Fibroblast of skin of left biceps (primary cell): ENCODE measurements around the gene WNT9A.
A peak's percentile ranks its signal among the peaks of the same experiment; 100 is the strongest.

Experiments
- DNase-seq, 2 experiments: peaks; one replicate each; pipeline ENCODE4 v3.0.0-alpha.2; 2013; ENCODE audit warnings: low read depth in 2 of 2

Gene WNT9A

DNA sequence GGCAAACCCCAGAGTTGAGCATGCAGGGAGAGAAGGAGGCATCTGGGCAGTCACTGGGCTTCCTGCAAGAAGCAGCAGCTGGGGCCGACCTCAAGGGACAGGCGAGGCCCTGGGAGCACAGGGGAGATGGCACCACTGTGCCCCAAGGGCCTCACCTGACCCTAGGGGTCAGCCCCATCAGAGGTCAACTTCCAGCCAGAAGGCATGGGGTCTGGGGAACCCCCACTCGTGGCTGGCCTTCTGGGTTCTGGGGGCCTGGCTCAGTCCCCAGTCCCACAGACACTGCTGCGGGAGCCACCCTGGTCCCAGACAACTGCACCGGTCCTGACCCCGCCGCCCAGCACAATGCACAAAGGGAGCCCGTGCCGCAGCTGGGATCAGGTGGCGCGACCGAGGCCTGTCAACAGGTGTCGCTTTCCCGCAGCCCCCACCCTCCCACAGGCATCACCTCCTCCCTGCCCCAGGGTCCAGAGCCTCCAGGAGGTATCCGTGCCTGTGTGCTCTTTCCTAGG lies 6.2 kb downstream of the WNT9A start:
- DNase-seq, result no peak

DNA sequence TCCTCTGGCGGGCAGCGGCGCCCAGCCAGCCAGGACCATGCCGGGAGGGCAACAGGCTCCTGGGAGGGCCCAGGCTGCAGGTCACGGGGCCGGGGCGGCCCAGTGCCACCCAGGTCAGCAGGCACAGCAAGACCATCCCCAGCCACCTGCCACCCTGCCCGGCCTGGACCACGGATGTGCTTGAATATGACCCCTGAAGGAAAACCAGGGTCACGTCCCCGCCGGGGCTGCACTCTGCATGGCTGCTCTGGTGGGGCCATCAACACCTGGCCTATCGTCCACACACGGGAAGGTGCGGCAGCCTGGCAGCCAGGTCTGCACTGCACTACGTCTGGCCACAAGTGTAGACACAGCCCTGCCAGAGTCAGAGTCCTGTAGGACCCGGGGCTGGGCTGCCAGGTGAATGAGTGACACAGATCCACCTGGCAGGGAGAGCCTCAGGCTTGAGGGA lies 6.9 kb downstream of the WNT9A start:
- DNase-seq, result no peak

DNA sequence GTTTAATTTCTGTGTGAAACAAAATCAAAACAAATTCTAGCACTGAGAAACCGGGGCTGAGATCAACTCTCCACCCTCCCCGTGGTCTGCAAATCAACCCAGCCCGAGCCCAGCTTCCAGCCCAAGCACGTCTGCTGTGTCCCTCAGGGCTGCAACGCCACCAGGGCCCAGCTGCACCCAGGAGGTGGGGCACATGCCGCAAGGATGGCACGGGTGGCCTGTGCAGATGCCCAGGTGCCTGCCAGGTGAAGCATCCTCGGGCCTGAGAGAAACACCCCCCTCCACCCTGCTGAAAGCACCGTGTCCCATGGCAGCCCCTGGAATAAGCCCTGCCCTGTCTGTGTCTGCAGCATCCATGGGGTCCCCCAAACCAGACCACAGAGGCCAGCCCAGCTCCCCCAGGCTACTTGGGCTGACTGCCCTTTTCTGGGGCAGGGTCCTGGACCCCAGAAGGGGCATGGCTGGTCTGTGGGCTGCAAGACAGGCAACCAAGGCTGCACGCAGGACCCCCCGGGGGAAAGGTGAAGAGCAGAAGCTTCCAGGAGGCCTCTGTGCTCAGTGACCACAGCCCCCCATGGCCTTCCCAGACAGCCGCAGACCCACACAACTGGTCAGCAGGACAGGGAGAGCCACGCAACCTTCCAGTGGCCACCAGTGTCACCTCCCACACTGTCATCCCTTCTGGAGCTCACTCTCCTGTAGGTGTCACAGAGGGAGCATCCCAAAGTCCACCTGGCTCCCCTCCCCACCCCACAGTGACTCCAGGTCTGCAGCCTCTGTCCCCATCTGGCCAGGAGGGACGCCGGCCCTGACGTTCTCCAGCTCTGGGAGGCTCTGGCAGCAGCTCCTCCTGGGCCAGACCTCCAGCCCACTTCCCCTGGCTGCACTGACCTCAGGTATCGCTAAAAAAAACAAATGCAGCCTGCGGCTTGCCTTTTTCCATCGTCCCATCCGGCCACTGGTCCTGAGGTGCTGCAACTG lies 7.7 kb downstream of the WNT9A start:
- no peak for DNase-seq

DNA sequence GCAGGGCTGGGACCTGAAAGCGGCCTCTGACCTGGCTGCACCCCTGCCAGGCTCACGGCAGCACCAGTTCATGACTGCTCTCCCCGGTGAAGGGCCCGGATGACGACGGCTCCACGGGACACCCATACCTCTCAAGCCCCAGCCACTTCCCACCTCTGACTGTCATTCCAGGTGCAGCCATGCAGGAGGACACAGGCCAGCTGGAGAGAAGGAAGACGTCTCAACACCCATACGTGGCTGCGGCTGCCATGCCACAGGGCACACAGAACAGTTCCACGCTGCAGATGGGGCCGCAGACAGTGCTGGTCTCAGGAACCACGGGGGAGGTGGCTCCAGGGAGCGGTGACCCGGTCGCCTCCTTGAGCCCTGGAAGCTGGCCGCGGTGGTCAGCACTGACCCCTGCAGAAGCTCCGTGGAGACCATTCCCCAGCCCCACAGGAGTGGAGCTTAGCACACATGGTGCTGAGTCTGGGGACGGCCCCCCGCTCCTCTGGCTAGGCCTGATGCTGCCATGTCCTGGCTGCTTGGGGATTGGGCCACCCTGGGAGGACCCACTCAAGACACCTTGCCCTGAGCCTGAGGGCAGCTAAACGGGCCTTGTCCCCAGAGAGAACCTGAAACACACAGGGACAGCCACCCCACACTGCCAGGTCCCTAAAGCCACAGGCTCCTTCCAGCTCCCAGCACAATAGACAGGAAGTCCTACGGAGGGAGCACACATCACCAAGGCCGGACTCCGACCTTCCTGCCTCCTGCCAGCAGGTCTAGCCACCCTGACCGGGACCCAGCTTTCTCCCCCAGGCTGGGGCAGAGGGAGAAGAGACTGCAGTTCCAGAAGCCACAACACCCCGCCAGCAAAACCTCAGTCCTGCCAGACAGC lies 8.6 kb downstream of the WNT9A start:
- no peak for DNase-seq

DNA sequence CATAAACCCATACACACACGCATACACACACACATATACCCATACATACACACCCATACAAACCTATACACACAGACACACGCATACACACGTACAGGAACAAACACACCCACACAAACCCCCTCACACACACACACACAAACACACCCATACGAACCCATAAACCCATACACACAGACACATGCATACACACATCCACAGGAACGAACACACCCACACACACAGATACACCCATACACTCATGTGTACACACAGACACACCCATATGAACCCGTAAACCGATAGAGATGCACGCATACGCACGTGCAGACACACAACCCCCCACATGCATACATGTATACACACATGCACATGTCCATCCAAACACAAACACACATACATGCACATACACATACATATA lies 9.5 kb downstream of the WNT9A start:
- DNase-seq, result no peak

DNA sequence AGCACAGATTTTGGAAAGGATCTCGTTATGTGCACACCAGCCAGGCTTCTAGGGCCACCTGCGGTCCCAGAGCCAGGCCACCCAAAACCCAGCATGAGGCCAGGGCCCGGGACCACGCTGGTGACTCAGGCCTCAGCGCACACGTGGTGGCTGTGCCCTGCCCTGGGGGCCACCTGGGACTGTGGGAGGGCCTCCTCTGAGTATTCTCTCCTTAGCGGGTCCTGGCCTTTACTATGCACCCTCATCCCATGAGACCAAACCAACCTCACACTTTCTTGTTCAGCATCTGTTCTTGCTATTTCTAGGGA lies 9.9 kb downstream of the WNT9A start:
- DNase-seq, result no peak

DNA sequence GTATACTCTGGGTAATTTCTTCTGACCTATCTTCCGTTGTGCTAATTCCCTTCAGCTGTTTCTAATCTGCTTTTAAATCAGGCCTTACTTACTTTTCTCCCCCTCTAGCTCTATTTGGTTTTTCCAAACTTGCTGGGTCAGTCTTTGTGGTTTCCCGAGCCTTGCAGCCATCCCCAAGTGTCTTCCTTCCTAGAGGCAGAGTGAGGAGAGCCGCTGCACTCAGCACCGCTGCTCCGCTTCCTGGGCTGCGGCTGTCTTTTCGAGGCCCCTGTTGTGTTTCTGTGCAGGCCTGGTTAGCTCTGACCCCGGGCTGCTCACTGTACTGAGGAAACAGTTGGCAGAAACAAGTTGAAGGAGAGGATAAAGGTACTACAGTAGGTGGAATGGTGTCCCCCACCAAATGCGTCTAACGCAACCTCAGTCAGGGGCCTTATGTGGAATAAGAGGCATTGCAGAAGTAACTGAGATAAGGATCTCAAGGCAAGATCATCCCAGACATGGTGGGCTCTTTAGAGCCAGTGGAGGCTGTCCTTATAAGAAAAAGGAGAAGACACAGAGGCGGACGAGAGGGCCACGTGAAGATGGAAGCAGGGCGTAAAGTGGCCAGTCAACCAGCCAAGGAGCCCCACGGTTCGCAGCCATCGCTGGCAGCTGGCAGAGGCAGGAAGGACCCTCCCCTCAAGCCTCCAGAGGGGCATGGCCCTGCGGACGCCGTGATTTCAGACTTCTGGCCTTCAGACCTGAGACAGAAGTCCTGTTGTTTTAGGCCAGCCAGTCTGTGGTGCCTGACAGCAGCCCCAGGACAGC lies 10.5 kb downstream of the WNT9A start:
- no peak for DNase-seq

DNA sequence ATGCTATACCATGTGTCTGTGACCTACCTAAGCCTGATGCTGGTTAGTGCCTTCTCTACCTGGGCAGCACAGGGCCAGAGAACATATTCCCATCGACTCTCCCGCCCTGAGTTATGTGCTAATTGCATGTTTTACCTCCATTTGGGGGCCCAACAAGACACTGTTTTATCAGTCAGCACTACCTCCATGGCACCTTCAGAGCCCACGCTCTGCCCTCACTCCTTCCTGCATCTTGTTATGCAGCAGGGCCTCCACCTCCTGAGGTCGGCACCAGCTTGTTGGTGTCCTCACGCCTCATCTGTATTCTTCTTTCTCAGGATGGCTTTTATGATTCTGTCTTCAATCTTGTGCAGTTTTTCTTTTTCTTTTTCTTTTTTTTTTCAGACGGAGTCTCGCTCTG lies 11.9 kb downstream of the WNT9A start:
- no peak for DNase-seq

DNA sequence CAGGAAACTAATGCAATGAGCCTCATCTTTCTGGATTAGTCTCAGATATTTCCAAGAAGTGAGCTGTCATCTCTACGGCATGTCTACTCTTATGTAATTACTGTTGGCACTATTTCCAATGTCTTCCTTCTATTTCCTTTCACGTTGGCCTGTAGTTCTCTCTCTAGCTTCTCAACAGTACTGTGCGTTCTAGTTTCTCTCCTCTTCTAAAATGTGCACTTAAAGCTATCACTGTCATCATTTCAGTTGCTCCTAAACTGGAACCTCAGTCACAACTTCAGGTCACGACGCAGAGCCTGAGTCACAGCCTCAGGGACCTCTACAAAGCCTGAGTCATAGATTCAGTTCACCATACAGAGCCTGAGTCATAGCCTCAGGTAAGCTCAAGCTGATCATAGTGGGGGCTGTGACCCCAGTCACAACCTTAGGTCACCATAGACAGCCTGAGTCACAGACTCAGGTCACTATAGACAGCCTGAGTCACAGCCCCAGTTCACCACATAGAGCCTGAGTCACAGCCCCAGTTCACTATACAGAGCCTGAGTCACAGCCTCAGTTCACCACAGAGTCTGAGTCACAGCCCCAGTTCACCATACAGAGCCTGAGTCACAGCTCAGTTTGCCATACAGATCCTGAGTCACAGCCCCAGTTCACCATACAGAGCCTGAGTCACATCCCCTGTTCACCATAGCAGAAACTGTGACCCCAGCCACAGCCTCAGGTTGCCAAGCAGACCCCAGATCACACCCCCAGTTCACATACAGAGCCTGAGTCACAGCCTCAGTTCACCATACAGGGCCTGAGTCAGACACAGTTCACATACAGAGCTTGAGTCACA lies 13.0 kb downstream of the WNT9A start:
- DNase-seq, result peak; percentile 30 to 44

DNA sequence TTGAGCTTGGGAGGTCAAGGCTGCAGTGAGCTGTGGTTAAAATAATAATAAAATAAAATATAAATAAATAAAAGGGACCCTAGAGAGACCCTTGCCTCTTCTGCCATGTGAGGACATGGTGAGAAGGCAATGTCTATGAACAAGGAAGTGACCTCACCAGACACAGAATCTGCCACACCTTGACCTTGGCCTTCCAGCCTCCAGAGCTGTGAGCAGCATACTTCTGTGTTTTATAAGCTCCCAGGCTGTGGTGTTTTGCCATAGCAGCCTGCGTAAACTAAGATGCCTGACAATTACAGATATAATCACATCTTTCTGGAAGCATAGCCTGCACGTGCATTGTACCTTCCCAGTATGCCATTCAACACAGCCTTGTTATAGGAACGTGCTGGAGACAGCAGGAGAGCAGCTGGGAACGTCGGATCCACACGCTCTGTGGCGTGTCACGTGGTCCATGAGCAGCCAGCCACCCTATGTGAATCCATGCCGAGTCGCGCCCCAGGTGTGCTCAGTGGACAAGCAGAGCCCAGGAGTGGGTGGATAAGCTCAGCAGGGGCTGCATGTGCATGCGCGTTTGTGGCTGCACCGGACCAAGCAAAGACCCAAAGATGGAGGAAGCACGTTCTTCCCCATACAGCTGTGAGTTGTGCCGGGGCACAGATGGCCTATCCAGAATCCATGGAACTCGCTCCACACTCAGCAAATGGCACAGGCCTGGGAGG lies 17.8 kb downstream of the WNT9A start:
- no peak for DNase-seq

DNA sequence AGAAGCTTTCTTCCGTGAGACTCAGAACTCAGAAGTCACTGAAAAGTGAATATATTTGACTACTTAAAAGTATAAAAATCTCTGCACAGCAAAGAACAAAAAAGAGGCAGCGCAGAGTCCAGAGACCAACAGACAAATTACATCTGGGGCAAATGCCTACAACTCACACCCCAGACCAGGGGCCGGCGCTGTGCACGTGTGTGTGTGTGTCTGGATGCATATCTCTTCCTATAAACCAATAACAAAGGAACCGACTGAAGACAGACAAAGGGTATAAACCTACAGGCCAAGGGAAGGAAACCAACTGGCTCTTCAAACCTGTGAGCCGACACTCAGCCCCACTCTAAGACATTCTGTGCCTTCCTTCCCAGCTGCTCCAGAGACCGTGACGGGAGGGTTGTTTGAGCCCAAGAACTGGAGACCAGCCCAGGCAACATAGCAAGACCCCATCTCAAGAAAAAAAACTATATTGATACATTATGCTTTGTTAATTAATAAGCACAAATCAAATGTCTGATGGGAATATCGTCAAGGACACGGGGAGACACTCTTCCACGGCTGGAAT lies 18.8 kb downstream of the WNT9A start:
- DNase-seq, result no peak

DNA sequence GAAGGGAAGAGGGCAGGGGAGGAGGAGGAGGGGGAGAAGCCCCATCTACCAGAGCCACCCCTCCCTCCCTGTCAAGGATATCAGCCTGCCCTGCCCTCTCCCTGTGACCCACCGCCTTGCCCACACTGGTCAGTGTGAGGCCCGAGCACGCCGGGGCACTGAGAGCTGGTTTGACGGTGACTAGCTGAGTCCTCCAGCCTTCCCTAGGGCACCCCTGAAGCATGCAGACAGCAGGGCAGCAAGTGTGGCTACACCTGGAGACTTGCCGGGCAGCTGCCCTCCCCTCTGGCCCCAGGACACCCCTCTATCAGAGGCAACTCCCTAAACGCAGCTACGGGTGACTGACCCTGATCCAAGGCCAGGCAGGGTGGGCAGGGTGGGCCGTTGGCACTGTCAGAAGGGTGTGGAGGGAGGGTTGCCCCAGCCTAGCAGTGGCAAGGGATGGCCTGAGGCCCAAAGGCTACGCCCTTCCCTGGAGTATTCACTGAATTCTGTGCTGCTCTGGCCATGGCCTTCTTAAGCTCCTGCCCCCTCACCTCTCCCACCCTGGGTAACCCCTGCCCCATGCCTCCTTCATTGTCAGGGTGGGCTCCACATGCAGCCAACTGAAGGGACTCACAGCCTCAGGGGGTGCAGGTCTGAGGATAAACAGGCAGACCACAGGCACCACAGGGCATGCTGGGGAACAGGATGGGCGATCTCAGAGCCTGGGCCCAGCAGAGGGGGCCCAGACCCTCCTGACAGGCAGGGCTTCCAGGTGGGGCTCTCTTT lies 19.6 kb downstream of the WNT9A start:
- DNase-seq, result no peak

DNA sequence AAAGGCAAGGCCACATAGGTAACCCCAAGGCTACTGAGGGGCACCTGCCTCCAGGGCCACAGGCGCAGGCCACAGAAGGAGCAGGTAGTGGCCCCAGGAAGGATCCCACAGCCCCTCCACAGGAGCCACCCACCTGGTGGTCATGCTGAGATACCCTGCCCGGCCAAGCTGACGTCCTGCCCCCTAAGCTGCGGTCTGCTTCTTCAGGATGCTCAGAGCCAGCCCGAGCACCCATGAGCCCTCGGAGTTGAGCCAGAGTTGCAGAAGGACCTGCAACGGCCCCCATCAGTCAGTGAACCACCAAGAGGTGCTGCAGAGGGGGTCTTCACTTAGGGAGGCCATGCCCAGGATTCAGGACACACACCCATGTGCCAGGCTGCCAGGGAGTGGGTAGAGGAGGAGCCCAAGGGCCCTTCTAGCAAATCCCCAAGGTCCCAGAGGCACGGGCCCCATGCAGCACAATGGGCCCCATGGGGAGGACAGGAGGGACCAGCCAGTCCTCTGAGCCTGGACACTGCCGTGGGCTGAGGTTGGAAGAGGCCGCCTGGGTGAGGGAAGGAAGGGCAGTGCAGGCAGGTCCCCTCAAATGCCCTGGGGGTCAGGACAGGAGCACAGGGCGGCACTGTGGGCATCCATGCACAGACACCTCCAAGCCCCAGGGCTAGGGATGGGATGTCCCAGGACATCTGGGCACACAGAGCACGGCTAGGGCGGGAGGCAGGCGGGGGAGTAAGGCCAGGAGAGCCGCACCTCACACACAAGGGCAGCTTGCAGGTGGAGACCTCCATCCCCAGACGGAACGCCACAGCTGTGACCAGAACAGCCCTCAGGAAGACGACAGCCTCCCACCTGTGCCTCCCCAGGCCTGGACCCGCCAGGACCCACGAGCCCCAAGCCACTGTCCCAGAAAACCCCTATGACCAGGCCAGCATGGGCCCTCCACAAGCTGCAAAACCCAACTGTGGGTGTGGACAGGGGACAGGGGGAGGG lies 20.5 kb downstream of the WNT9A start:
- DNase-seq, result no peak

DNA sequence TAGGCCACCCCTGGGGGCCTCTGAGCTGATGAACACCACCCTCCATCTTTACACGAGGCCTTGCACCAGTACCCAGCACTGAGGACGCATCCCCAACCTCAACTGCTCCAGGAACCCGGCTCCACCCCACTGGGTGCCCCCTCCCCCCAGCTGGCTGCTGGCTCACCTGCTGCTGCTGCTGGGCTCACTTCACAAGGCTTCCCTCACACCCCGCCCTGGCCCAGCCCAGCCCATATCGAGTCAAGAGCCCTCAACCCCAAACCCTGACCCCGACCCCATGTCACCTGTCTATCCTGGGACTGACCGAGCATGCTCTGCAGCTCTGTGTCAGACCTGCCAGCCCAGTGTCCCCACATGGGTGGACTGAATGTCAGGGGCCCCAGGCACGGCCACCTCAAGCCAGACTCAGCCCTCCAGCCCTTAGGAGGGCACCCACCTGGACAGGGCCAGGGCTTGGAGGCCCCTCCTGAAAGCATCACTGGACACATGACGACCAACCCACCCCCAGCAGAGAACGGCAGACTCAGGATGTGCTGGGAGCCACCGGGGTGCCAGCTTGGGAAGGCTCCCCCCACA lies 21.4 kb downstream of the WNT9A start:
- DNase-seq, result no peak

DNA sequence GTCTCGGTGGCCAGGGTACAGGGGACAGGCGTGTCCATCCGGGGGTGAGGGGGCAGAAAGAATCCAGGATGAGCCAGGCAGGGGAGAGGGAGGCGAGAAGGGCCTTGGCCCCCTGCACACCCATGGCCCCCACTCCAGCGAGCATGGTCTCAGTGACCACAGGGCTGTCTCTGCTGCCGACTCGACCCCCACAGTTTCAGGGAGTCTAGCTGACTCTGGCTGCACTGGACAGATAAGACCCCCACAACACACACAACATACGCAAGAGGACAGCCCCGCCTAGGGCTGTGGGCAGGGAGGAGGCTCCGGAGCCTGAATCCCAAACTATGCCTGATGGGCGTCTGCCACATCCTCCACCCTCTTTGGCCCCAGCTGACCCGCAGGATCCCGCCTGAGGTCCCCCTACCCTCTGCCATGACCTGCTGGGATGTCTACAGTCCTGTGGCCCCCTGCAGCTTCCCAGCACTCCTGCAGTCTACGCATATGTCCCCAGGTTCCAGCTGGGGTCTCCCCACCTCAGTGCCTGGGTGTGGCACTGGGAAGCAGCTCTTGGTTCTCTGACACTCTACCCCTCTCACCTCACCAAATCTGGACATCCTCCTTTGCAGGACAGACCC lies 22.0 kb downstream of the WNT9A start:
- no peak for DNase-seq

DNA sequence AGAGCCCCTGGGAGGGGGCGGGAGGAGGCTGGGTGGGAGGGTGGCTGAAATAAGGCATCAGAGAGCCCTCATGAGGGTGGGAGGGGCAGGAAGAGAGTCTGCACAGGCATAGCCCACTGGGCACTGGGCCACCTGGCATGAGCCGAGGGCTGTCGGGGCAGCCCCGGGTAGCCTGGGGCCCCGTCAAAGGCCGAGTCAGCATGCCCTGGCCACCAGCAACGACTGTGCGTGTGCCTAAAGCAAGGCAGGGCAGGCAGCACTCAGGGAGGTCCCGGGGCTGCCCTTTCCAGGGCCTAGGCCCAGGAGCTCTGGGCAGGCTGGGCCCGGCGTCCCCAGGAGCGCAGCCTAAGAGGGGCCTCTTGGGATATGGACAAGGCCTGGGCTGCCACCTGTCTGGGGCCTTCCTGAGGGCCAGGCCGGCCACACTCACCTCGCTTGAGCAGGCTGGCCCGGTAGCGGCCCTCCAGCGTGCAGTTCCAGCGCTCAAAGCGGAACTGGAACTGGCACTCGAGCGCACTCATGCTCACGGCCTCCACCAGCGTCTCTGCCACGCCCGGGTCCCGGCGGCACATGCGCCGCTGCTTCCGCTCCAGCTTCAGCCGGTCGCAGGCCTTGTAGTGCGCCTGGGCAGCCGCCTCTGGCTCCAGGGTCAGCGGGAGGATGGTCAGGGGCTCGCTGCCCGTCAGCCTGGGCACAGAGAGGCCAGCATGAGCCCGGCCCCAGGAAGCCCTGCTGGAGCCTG lies 22.7 kb downstream of the WNT9A start:
- DNase-seq, result no peak
